Nephron progenitor cell (in vitro differentiated cells): ENCODE results near the gene CRYBG2.

Experiments
- DNase-seq: peaks from one replicate; pipeline ENCODE4 v3.0.0; 2021
- H3K27ac Mint-ChIP-seq: 2 replicates; pipeline ENCODE4 v1.8.0; 2021; ENCODE audit warnings: mild to moderate bottlenecking, moderate library complexity, mixed read lengths
- H3K27me3 Mint-ChIP-seq: 2 replicates; pipeline ENCODE4 v1.8.0; 2021; ENCODE audit warnings: mild to moderate bottlenecking, low read depth, mixed read lengths; ENCODE audit not compliant: poor library complexity
- H3K36me3 Mint-ChIP-seq: 2 replicates; pipeline ENCODE4 v1.8.0; 2021; ENCODE audit warnings: low read depth, mixed read lengths
- H3K4me1 Mint-ChIP-seq: 2 replicates; pipeline ENCODE4 v1.8.0; 2021; ENCODE audit warnings: mixed read lengths
- H3K4me3 Mint-ChIP-seq: 2 replicates; pipeline ENCODE4 v1.8.0; 2021; ENCODE audit warnings: mild to moderate bottlenecking, moderate library complexity, mixed read lengths
- H3K9me3 Mint-ChIP-seq: 2 replicates; pipeline ENCODE4 v1.8.0; 2021; ENCODE audit warnings: mild to moderate bottlenecking, moderate library complexity, mixed read lengths
- TF ChIP-seq, protein P1 (sequence below): fragments of 200-600 bp; sonication (generic); IDR thresholded peaks from 2 replicates; pipeline ENCODE4 v1.5.0; 2021; ENCODE audit warnings: antibody characterized with exemption

Gene CRYBG2

GRCh38 chr1:26287033-26287711 lies 66.8 kb downstream of the CRYBG2 start:
- no peak for DNase-seq
- Mint-ChIP-seq H3K4me3 (no peak overlapping the region), H3K36me3 (no peaks in the 10 kb centered on the region), H3K9me3 (no peaks in the 10 kb centered on the region), H3K4me1 (peaks cover 81% of the 10 kb centered on the region), H3K27ac (peak overlapping the region; percentile 51), H3K27me3 (no peaks in the 10 kb centered on the region)
- TF ChIP-seq, protein P1, sequence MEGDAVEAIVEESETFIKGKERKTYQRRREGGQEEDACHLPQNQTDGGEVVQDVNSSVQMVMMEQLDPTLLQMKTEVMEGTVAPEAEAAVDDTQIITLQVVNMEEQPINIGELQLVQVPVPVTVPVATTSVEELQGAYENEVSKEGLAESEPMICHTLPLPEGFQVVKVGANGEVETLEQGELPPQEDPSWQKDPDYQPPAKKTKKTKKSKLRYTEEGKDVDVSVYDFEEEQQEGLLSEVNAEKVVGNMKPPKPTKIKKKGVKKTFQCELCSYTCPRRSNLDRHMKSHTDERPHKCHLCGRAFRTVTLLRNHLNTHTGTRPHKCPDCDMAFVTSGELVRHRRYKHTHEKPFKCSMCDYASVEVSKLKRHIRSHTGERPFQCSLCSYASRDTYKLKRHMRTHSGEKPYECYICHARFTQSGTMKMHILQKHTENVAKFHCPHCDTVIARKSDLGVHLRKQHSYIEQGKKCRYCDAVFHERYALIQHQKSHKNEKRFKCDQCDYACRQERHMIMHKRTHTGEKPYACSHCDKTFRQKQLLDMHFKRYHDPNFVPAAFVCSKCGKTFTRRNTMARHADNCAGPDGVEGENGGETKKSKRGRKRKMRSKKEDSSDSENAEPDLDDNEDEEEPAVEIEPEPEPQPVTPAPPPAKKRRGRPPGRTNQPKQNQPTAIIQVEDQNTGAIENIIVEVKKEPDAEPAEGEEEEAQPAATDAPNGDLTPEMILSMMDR, result no peak

DNA sequence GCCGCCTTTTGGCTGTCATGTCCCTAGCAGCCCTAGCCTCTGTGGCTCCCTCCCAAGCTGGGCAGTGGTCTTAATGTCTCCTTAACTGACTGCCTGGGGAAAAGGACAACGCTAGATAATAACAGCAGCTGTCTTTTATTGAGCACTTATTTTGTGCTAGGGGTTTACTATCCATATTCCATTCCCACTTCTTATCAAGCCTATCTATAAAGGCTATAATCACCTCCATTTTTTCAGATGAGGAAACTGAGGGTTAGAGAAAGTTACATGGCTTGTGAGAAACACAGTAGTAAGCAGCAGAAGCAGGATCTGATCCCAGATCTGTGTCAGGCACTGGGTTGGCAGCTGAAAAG lies 67.9 kb downstream of the CRYBG2 start:
- Mint-ChIP-seq H3K4me3 (no peak overlapping the region), H3K27ac (no peak overlapping the region), H3K4me1 (peaks cover 81% of the 10 kb centered on the region), H3K9me3 (no peaks in the 10 kb centered on the region), H3K27me3 (no peaks in the 10 kb centered on the region), H3K36me3 (no peaks in the 10 kb centered on the region)
- TF ChIP-seq, protein P1, result no peak
- no peak for DNase-seq

DNA sequence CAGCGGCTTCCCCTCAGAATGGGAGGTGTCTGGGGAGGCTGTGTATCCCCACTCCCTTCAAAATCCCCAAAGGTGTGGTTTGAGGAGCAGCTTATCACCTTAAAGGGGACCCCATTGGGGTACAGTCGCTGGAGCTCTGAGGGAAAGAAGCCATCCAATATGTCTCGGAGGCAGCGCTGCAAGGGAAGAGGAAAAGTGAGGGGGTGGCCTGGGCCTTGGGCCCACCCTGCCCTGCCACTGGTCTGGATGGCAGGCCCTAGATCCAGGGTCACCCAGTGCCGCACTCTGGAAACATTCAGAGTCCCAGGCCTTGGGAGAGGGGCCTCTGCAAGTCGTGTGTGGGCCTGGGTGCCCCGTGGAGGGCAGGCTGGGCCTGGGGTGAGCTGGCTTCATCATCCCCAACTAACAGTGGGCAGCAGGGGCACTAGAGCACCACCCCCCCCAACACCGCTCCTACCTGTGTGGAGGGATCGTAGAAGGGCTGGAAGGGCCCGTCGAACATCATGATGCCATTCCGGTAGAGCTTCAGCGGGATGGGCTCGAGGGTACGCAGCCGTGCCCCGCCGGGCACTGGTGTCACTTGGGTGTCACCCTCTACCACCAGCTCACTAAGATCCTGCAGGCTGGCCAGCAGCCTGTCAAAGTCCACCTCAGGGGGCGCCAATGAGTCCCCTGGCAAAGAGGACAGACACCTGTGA lies 68.4 kb downstream of the CRYBG2 start:
- Mint-ChIP-seq H3K27me3 (no peaks in the 10 kb centered on the region), H3K4me3 (no peak overlapping the region), H3K36me3 (no peaks in the 10 kb centered on the region), H3K9me3 (no peaks in the 10 kb centered on the region), H3K4me1 (peaks cover 81% of the 10 kb centered on the region), H3K27ac (no peak overlapping the region)
- TF ChIP-seq, protein P1, result peak; percentile 49
- DNase-seq, result peak; percentile 64

- H3K36me3 Mint-ChIP-seq, result no peaks in the 10 kb centered on the region
- TF ChIP-seq, protein P1, result peak; percentile 84
- H3K4me1 Mint-ChIP-seq, result peaks cover 77% of the 10 kb centered on the region
- DNase-seq, result peak; percentile 79
- H3K9me3 Mint-ChIP-seq, result no peaks in the 10 kb centered on the region
- peak overlapping the region; percentile 47 for H3K27ac Mint-ChIP-seq
- H3K27me3 Mint-ChIP-seq, result no peaks in the 10 kb centered on the region
- H3K4me3 Mint-ChIP-seq, result no peak overlapping the region
These were observed 69.2 kb downstream of the CRYBG2 start for GRCh38 chr1:26284597-26285347.

DNA sequence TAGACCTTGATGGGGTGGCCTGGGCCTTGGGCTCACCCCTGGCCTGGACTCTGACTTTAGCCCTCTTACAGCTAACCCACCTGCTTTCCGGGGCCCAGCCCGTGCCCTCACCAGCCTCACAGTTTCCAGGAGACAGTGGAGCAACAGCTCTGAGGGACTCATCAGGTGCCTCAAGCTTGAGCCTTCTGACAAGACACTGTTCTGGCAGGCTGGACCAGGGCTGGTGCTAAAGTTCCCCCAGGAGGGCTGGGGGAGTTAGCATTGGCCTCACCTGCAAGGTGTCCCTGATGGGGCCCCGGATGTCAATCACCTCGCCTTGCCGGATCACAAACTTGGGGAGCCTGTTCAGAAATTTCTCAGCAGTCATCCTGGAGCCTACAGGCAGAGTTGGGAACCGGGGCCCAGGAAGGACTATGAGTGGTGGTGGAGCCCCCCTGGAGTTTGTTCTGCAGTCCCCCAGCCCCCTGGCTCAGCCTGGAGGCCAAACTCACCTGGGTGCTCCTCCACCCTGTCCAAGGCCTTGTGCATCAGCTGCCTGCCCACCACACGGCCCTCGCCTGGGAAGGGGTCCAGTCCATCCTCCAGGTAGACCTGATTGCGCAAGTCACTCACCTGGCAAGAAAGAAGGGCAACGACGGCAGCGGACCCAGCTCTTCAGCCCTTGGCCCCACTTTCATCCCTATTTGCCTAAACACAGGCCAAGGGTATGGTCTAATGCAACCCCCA lies 69.9 kb downstream of the CRYBG2 start:
- TF ChIP-seq, protein P1, result no peak
- Mint-ChIP-seq H3K36me3 (no peaks in the 10 kb centered on the region), H3K27ac (no peak overlapping the region), H3K4me1 (peaks cover 76% of the 10 kb centered on the region), H3K9me3 (no peaks in the 10 kb centered on the region), H3K4me3 (no peak overlapping the region), H3K27me3 (no peaks in the 10 kb centered on the region)
- DNase-seq, result no peak
